ENCODE data around the gene GPI. TPM values are rescaled to one million over a fixed set of nuclear protein-coding genes. Genes with fewer than 3 reads are reported as not detected.
A peak's percentile ranks its signal among the peaks of the same experiment; 100 is the strongest.

GPI gene
- total RNA-seq, 1 donor from 2014 or later, result 144 TPM

GRCh38 chr19:34343751-34344150 lies 21.2 kb upstream of the GPI start:
- TF ChIP-seq, protein P1, sequence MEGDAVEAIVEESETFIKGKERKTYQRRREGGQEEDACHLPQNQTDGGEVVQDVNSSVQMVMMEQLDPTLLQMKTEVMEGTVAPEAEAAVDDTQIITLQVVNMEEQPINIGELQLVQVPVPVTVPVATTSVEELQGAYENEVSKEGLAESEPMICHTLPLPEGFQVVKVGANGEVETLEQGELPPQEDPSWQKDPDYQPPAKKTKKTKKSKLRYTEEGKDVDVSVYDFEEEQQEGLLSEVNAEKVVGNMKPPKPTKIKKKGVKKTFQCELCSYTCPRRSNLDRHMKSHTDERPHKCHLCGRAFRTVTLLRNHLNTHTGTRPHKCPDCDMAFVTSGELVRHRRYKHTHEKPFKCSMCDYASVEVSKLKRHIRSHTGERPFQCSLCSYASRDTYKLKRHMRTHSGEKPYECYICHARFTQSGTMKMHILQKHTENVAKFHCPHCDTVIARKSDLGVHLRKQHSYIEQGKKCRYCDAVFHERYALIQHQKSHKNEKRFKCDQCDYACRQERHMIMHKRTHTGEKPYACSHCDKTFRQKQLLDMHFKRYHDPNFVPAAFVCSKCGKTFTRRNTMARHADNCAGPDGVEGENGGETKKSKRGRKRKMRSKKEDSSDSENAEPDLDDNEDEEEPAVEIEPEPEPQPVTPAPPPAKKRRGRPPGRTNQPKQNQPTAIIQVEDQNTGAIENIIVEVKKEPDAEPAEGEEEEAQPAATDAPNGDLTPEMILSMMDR (IDR thresholded peaks at IDR 0.05), result no peak
- Histone ChIP-seq H3K27ac (no peak overlapping the region), H3K9me3 (no peaks in the 10 kb centered on the region), H3K27me3 (no peaks in the 10 kb centered on the region), H3K36me3 (peaks cover 75% of the 10 kb centered on the region), H3K4me3 (no peak overlapping the region), H3K4me1 (no peaks in the 10 kb centered on the region)
- ATAC-seq (no peak), DNase-seq (no peak)
- intact Hi-C loops (cut with DNase I), result no loop called here

DNA sequence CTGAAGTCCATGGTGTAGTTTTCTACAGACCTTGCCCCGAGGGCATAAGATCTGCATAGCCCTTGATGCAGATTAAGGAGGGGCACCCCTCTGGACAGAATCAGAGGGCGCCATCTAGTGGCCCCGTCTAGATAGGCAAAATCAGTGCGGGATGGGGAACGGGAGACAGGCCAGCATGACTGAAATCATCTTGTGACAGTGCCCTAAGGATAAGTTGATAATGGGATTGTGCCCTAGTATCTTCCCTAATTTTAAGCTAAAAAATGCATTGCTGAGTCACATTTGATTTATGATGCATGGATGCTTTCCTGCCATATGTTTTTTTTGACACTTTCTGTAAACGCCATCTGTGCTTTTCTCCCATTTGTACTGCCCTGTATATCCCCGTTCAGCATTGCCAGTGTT lies 19.0 kb upstream of the GPI start:
- H3K36me3 ChIP-seq, result peaks cover 71% of the 10 kb centered on the region
- DNase-seq (peak; percentile 76), ATAC-seq (peak; percentile 94)
- H3K4me3 ChIP-seq, result no peak overlapping the region
- TF ChIP-seq, protein P1 (IDR thresholded peaks at IDR 0.05), result peak; percentile 87
- H3K9me3 ChIP-seq, result no peaks in the 10 kb centered on the region
- intact Hi-C loops (cut with DNase I), result no loop called here
- no peaks in the 10 kb centered on the region for H3K27me3 ChIP-seq
- H3K27ac ChIP-seq, result no peak overlapping the region
- H3K4me1 ChIP-seq, result no peaks in the 10 kb centered on the region

- no peak overlapping the region for H3K27ac ChIP-seq
- no peaks in the 10 kb centered on the region for H3K27me3 ChIP-seq
- no peaks in the 10 kb centered on the region for H3K9me3 ChIP-seq
- no peak for DNase-seq
- H3K36me3 ChIP-seq, result peaks cover 68% of the 10 kb centered on the region
- ATAC-seq, result no peak
- TF ChIP-seq, protein P1 (IDR thresholded peaks at IDR 0.05), result no peak
- intact Hi-C loops (cut with DNase I), result no loop called here
- H3K4me3 ChIP-seq, result no peak overlapping the region
- H3K4me1 ChIP-seq, result no peaks in the 10 kb centered on the region
Observed at GRCh38 chr19:34347561-34348165, 17.3 kb upstream of the GPI start.

DNA sequence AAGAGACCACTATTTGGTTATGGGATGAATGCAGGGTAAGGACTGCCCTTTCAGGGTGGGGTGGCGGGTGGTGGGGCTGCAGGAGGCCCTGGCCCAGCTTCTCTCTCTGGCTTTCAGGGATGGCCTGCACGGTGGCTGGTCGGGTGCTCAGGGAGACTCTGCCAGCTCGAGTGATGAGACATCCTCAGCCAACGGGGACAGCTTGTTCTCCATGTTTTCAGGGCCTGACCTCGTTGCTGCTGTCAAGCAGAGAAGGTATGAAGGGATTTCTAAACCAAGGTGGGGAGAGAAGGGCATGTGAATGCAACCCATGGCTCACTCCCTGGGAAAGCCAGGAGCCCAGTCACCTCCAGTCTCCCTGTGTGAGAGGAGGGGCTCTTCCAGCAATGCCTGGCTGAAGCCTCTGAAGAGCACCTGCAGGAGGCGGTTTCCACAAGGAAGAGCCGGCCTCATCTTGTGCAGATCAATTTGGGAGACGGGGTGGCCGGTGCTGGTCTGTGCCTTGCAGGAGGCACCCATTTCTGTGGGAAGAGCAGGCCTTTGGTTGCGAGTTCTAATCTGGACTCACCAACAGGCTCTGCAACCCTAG lies 16.0 kb upstream of the GPI start:
- no peak for ATAC-seq
- Histone ChIP-seq H3K27me3 (no peaks in the 10 kb centered on the region), H3K9me3 (no peaks in the 10 kb centered on the region), H3K4me3 (no peak overlapping the region), H3K4me1 (no peaks in the 10 kb centered on the region), H3K27ac (no peak overlapping the region), H3K36me3 (peaks cover 67% of the 10 kb centered on the region)
- TF ChIP-seq, protein P1 (IDR thresholded peaks at IDR 0.05), result no peak
- DNase-seq, result no peak
- intact Hi-C loops (cut with DNase I), result no loop called here

GRCh38 chr19:34350161-34350561 lies 14.8 kb upstream of the GPI start:
- H3K27ac ChIP-seq, result no peak overlapping the region
- H3K36me3 ChIP-seq, result peaks cover 72% of the 10 kb centered on the region
- ATAC-seq, result peak; percentile 8

More at GRCh38 chr19:34350161-34350561, 14.8 kb upstream of the GPI start:
- no peaks in the 10 kb centered on the region for H3K27me3 ChIP-seq
- no peak for DNase-seq
- no peak overlapping the region for H3K4me3 ChIP-seq
- H3K4me1 ChIP-seq, result no peaks in the 10 kb centered on the region
- intact Hi-C loops (cut with DNase I), result no loop called here
- TF ChIP-seq, protein P1 (IDR thresholded peaks at IDR 0.05), result no peak
- no peaks in the 10 kb centered on the region for H3K9me3 ChIP-seq

All from upper lobe of right lung (tissue), 1 donor.